Activated naive CD8-positive, alpha-beta T cell treated with anti-CD3 and anti-CD28 coated beads, Interleukin-2, amount 50 U/mL, for 24 hours (primary cell): ENCODE results near the gene SEC16A.
A peak's percentile ranks its signal among the peaks of the same experiment; 100 is the strongest.

Source experiments
- ATAC-seq: fragments of 150-1000 bp; cut with Tn5 transposase; one replicate; pipeline ENCODE4 v1.10.0; 2021
- DNase-seq: peaks from one replicate; pipeline ENCODE4 v3.0.0; 2021
- H3K27ac Mint-ChIP-seq: one replicate; pipeline ENCODE4 v1.8.0; 2021; ENCODE audit warnings: mild to moderate bottlenecking, mixed read lengths
- H3K27me3 Mint-ChIP-seq: one replicate; pipeline ENCODE4 v1.8.0; 2021; ENCODE audit warnings: mixed read lengths
- H3K36me3 Mint-ChIP-seq: one replicate; pipeline ENCODE4 v1.8.0; 2021; ENCODE audit warnings: low read depth, mixed read lengths
- H3K4me1 Mint-ChIP-seq: one replicate; pipeline ENCODE4 v1.8.0; 2021; ENCODE audit warnings: mixed read lengths
- H3K4me3 Mint-ChIP-seq: one replicate; pipeline ENCODE4 v1.8.0; 2021; ENCODE audit warnings: mild to moderate bottlenecking, moderate library complexity, mixed read lengths
- H3K9me3 Mint-ChIP-seq: one replicate; pipeline ENCODE4 v1.8.0; 2021; ENCODE audit warnings: mixed read lengths

SEC16A gene

GRCh38 chr9:136439481-136440408 is 43.1 kb downstream of the SEC16A start, which contains the start of gene INPP5E:
Gene INPP5E (minus strand): TSS chr9:136439845. CDS start chr9:136439419, 426 bp downstream.
- H3K4me3 Mint-ChIP-seq = peak within 1 kb of the TSS; percentile 81
- H3K36me3 Mint-ChIP-seq = peaks cover 17% of the 10 kb centered on the region
- H3K27me3 Mint-ChIP-seq = no peaks in the 10 kb centered on the region
- DNase-seq = peak; percentile 91
- H3K4me1 Mint-ChIP-seq = peaks cover 22% of the 10 kb centered on the region
- no peaks in the 10 kb centered on the region for H3K9me3 Mint-ChIP-seq
- no peak within 1 kb of the TSS for H3K27ac Mint-ChIP-seq
- peak; percentile 84 for ATAC-seq

- peak; percentile 63 for DNase-seq
- Mint-ChIP-seq H3K9me3 (no peaks in the 10 kb centered on the region), H3K4me3 (peak overlapping the region; percentile 81), H3K27me3 (no peaks in the 10 kb centered on the region), H3K27ac (peak overlapping the region; percentile 39), H3K36me3 (peaks cover 14% of the 10 kb centered on the region), H3K4me1 (peaks cover 22% of the 10 kb centered on the region)
- ATAC-seq = peak; percentile 77
Observed at GRCh38 chr9:136438548-136439480, 44.0 kb downstream of the SEC16A start.

- Mint-ChIP-seq H3K27me3 (no peaks in the 10 kb centered on the region), H3K4me1 (peaks cover 22% of the 10 kb centered on the region), H3K27ac (peak overlapping the region; percentile 39), H3K36me3 (peaks cover 11% of the 10 kb centered on the region), H3K4me3 (peak overlapping the region; percentile 81), H3K9me3 (no peaks in the 10 kb centered on the region)
- ATAC-seq = no peak
- DNase-seq = no peak
Observed at GRCh38 chr9:136437839-136438547, 44.8 kb downstream of the SEC16A start.

- Mint-ChIP-seq H3K4me3 (peak overlapping the region; percentile 81), H3K36me3 (peaks cover 7% of the 10 kb centered on the region), H3K27me3 (no peaks in the 10 kb centered on the region), H3K9me3 (no peaks in the 10 kb centered on the region), H3K27ac (no peak overlapping the region), H3K4me1 (peaks cover 22% of the 10 kb centered on the region)
- DNase-seq = no peak
- no peak for ATAC-seq
Observed at GRCh38 chr9:136437430-136437829, 45.4 kb downstream of the SEC16A start.

GRCh38 chr9:136436055-136436634 is 46.7 kb downstream of the SEC16A start:
- no peak overlapping the region for H3K4me3 Mint-ChIP-seq

GRCh38 chr9:136434580-136435169 is 48.2 kb downstream of the SEC16A start:
- no peak overlapping the region for H3K4me3 Mint-ChIP-seq
- no peak overlapping the region for H3K27ac Mint-ChIP-seq
- no peaks in the 10 kb centered on the region for H3K27me3 Mint-ChIP-seq
- no peak for ATAC-seq
- H3K4me1 Mint-ChIP-seq = peaks cover 21% of the 10 kb centered on the region
- peaks cover 1% of the 10 kb centered on the region for H3K36me3 Mint-ChIP-seq
- DNase-seq = no peak
- H3K9me3 Mint-ChIP-seq = no peaks in the 10 kb centered on the region

More at GRCh38 chr9:136436055-136436634, 46.7 kb downstream of the SEC16A start:
- Mint-ChIP-seq H3K4me1 (peaks cover 22% of the 10 kb centered on the region), H3K9me3 (no peaks in the 10 kb centered on the region), H3K27ac (no peak overlapping the region), H3K36me3 (peaks cover 2% of the 10 kb centered on the region), H3K27me3 (no peaks in the 10 kb centered on the region)
- ATAC-seq (no peak), DNase-seq (no peak)

GRCh38 chr9:136433849-136434579 is 48.8 kb downstream of the SEC16A start:
- H3K9me3 Mint-ChIP-seq = no peaks in the 10 kb centered on the region
- DNase-seq (no peak), ATAC-seq (no peak)
- H3K4me1 Mint-ChIP-seq = peaks cover 21% of the 10 kb centered on the region
- no peak overlapping the region for H3K4me3 Mint-ChIP-seq
- no peaks in the 10 kb centered on the region for H3K27me3 Mint-ChIP-seq
- H3K36me3 Mint-ChIP-seq = peaks cover 1% of the 10 kb centered on the region
- no peak overlapping the region for H3K27ac Mint-ChIP-seq

GRCh38 chr9:136433043-136433715 is 49.7 kb downstream of the SEC16A start:
- Mint-ChIP-seq H3K27me3 (no peaks in the 10 kb centered on the region), H3K4me1 (peaks cover 18% of the 10 kb centered on the region), H3K36me3 (peaks cover 1% of the 10 kb centered on the region), H3K4me3 (no peak overlapping the region), H3K27ac (no peak overlapping the region), H3K9me3 (no peaks in the 10 kb centered on the region)
- DNase-seq = no peak
- no peak for ATAC-seq

- Mint-ChIP-seq H3K27ac (no peak overlapping the region), H3K36me3 (peaks cover 1% of the 10 kb centered on the region), H3K4me1 (peaks cover 12% of the 10 kb centered on the region), H3K4me3 (no peak overlapping the region), H3K27me3 (no peaks in the 10 kb centered on the region), H3K9me3 (no peaks in the 10 kb centered on the region)
- no peak for ATAC-seq
- DNase-seq = no peak
Observed at GRCh38 chr9:136432591-136432990, 50.2 kb downstream of the SEC16A start.

GRCh38 chr9:136431782-136432350 is 51.0 kb downstream of the SEC16A start:
- Mint-ChIP-seq H3K36me3 (peaks cover 4% of the 10 kb centered on the region), H3K4me3 (no peak overlapping the region), H3K27ac (no peak overlapping the region), H3K27me3 (no peaks in the 10 kb centered on the region), H3K4me1 (peaks cover 5% of the 10 kb centered on the region), H3K9me3 (no peaks in the 10 kb centered on the region)
- DNase-seq (no peak), ATAC-seq (no peak)

- peaks cover 10% of the 10 kb centered on the region for H3K36me3 Mint-ChIP-seq
- H3K27me3 Mint-ChIP-seq = no peaks in the 10 kb centered on the region
- H3K4me3 Mint-ChIP-seq = no peak overlapping the region
- no peak for DNase-seq
- no peaks in the 10 kb centered on the region for H3K9me3 Mint-ChIP-seq
- ATAC-seq = no peak
- no peaks in the 10 kb centered on the region for H3K4me1 Mint-ChIP-seq
- H3K27ac Mint-ChIP-seq = no peak overlapping the region
Observed at GRCh38 chr9:136430588-136431234, 52.1 kb downstream of the SEC16A start.
